Epithelial cell of proximal tubule (primary cell): ENCODE measurements around the gene TMEM45A. TPM values are rescaled to one million over a fixed set of nuclear protein-coding genes. Genes with fewer than 3 reads are reported as not detected.

ENCODE experiments used
- DNase-seq: peaks from one replicate; pipeline ENCODE4 v3.0.0-alpha.2; 2011; ENCODE audit warnings: low read depth
- H3K4me3 ChIP-seq: 2 replicates; pipeline ENCODE4 v1.5.1; 2011; ENCODE audit warnings: low read depth, mild to moderate bottlenecking, low read length
- CTCF ChIP-seq: conservative IDR thresholded peaks from 2 replicates; pipeline ENCODE4 v1.5.1; 2012; ENCODE audit warnings: low read depth, mild to moderate bottlenecking, low read length
- total RNA-seq: library from RNA; depleted of rRNA; stranded (reverse); fragments of >200 nt; gene quantifications from 2 replicates; pipeline ENCODE4 v1.2.3, GENCODE V29; 2015

The TMEM45A gene
- total RNA-seq, 1 donor from 2014 or later: 1.8 TPM

GRCh38 chr3:100516232-100516631, 23.8 kb downstream of the TMEM45A start:
- no peak for TF ChIP-seq CTCF
- no peak for DNase-seq
- no peak overlapping the region for H3K4me3 ChIP-seq

GRCh38 chr3:100516838-100517237, 24.4 kb downstream of the TMEM45A start:
- no peak overlapping the region for H3K4me3 ChIP-seq

GRCh38 chr3:100517276-100517675, 24.9 kb downstream of the TMEM45A start:
- H3K4me3 ChIP-seq: no peak overlapping the region
- TF ChIP-seq CTCF: no peak
- DNase-seq: no peak

More at GRCh38 chr3:100516838-100517237, 24.4 kb downstream of the TMEM45A start:
- no peak for TF ChIP-seq CTCF
- no peak for DNase-seq

GRCh38 chr3:100518244-100518643, 25.8 kb downstream of the TMEM45A start:
- no peak overlapping the region for H3K4me3 ChIP-seq
- no peak for DNase-seq
- TF ChIP-seq CTCF: no peak

- H3K4me3 ChIP-seq: no peak overlapping the region
- no peak for TF ChIP-seq CTCF
- DNase-seq: no peak
These were observed 26.6 kb downstream of the TMEM45A start for GRCh38 chr3:100518983-100519382.

GRCh38 chr3:100521439-100521845, 29.0 kb downstream of the TMEM45A start:
- no peak for TF ChIP-seq CTCF
- H3K4me3 ChIP-seq: no peak overlapping the region
- DNase-seq: no peak

- H3K4me3 ChIP-seq: no peak overlapping the region
- no peak for DNase-seq
- no peak for TF ChIP-seq CTCF
These were observed 29.7 kb downstream of the TMEM45A start for GRCh38 chr3:100522125-100522524.
